ENCODE results near the gene SLC39A12. TPM values are rescaled to one million over a fixed set of nuclear protein-coding genes. Genes with fewer than 3 reads are reported as not detected.
A peak's percentile ranks its signal among the peaks of the same experiment; 100 is the strongest.

Gene SLC39A12
- total and polyA plus RNA-seq, 2 of the 13 experiments (the other 11 are each of a cell fraction or from before 2014, with no cell fraction given) = not detected

DNA sequence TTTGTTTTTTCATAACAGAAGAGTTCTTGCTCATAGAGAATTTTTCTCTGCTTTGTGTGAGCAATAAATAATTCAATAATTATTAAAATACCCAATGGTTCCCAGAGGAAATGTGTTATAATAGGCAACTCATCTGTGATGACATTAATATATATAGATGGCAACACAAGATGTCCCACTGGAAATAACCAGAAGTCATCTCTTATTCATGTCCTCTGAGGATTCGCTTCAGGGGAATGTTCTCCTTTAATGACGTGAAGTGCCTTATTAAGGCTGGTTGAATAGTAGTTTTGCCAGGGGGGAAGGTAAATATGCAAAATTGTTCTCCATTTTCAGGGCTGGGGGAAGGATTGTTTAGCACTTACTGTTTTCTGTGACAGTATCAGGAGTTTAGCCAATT is 3.1 kb downstream of the SLC39A12 start (continued):
- TF ChIP-seq TCF7 (IDR thresholded peaks at IDR 0.05; ENCODE audit: low read depth) = no peak

DNA sequence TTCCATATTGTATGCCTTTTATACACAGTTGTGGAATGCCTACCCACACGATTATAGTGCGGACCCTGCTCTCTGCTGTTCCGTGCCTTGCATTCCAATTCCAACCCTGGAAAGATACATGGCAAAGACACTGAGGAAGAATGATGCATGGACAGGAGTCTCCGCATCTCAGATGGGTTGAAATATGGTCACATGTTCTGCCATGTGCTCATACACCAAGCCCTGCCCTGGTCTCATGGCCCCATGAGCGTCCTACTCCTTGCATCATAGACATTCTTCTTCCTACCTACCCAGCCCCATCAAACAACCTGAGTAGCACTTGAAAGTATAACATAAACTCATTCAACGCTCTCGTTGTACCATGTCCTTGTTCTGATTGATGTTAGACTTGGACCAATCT is 6.3 kb downstream of the SLC39A12 start:
- H4K20me1 ChIP-seq (ENCODE audit: insufficient read depth, low read length) = no peaks in the 10 kb centered on the region
- H3K4me2 ChIP-seq (ENCODE audit: low read depth, low read length) = no peak overlapping the region
- no peak overlapping the region for H3K4me3 ChIP-seq (replicated peaks in 1 of 3; ENCODE audit: insufficient read depth in 1 of 3, low read depth in 2 of 3, low read length in 3 of 3)
- in situ Hi-C loops (cut with HindIII; ENCODE audit: extremely low pct_ligation_motif_present, low pct_unique_long_range_greater_than_20kb) = no loop called here
- H3K36me3 ChIP-seq (replicated peaks in 1 of 2; ENCODE audit: control insufficient read depth in 1 of 2, insufficient read depth in 2 of 2, low read length in 2 of 2) = no peaks in the 10 kb centered on the region
- H3K9ac ChIP-seq (ENCODE audit: insufficient read depth, low read depth, low read length) = no peak overlapping the region
- no peaks in the 10 kb centered on the region for H3K9me3 ChIP-seq (ENCODE audit: low read length)
- ATAC-seq (no peak), DNase-seq (ENCODE audit: low spot score) (no peak), FAIRE-seq (no peak)
- BruUV-seq (replicated peaks) = no TSS peak
- no peak for TF ChIP-seq ZNF12 (CRISPR knock-in tag; IDR thresholded peaks at IDR 0.05)
- TF ChIP-seq, protein P1, sequence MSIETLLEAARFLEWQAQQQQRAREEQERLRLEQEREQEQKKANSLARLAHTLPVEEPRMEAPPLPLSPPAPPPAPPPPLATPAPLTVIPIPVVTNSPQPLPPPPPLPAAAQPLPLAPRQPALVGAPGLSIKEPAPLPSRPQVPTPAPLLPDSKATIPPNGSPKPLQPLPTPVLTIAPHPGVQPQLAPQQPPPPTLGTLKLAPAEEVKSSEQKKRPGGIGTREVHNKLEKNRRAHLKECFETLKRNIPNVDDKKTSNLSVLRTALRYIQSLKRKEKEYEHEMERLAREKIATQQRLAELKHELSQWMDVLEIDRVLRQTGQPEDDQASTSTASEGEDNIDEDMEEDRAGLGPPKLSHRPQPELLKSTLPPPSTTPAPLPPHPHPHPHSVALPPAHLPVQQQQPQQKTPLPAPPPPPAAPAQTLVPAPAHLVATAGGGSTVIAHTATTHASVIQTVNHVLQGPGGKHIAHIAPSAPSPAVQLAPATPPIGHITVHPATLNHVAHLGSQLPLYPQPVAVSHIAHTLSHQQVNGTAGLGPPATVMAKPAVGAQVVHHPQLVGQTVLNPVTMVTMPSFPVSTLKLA (IDR thresholded peaks at IDR 0.05) = peak; percentile 92
- H3K79me2 ChIP-seq (ENCODE audit: insufficient read depth, low read length) = no peaks in the 10 kb centered on the region
- intact Hi-C loops (cut with micrococcal nuclease; ENCODE audit: unreplicated experiment) = no loop called here
- WGBS (ENCODE audit: low lambda C conversion rate) = 8% methylated on average over 7 of the region's 7 CpGs
- no peaks in the 10 kb centered on the region for H3K4me1 ChIP-seq (ENCODE audit: insufficient read depth, low read length)
- H2AFZ ChIP-seq (ENCODE audit: low read length) = no peak overlapping the region
- no peak overlapping the region for H3K27ac ChIP-seq (ENCODE audit: extremely low read length, insufficient read depth, low read length)
- ChIA-PET CTCF (ENCODE audit: low intra/inter-chr PET ratio, low total read pairs) (no interaction called here), POLR2A (no interaction called here)
- peaks cover 0 to 17% of the 10 kb centered on the region in 2 experiments; a peak in 3 of 5 replicates for H3K27me3 ChIP-seq (ENCODE audit: control insufficient read depth in 1 of 2, insufficient read depth in 2 of 2, low read length in 2 of 2)

DNA sequence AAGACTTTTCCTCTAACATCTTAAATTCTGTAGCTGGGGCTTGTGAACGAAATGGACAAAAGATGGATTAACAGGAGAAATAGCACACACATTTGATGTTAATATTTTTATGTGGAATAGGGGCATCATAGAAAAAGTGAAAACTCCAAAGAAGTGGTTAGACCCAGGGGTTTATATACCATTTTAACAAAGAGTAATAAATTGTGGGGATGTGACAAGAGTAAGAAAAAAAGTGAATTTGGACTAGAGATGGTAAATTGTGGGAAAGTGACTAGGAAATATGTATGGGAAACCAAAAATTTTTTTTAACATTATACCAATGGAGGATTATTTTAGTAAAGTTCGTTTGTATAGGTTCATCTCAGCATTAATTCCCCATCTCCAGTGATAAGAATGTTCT is 8.2 kb downstream of the SLC39A12 start:
- ATAC-seq = no peak
- TF ChIP-seq CBX5 (CRISPR knock-in tag; IDR thresholded peaks at IDR 0.05; ENCODE audit: borderline replicate concordance) (no peak), AGO2 (optimal IDR thresholded peaks at IDR 0.05; ENCODE audit: low read depth, low read length) (no peak), ZNF256 (CRISPR knock-in tag; conservative IDR thresholded peaks at IDR 0.05) (no peak), ZSCAN12 (CRISPR knock-in tag; IDR thresholded peaks at IDR 0.05) (no peak)
- TF ChIP-seq, protein P2, sequence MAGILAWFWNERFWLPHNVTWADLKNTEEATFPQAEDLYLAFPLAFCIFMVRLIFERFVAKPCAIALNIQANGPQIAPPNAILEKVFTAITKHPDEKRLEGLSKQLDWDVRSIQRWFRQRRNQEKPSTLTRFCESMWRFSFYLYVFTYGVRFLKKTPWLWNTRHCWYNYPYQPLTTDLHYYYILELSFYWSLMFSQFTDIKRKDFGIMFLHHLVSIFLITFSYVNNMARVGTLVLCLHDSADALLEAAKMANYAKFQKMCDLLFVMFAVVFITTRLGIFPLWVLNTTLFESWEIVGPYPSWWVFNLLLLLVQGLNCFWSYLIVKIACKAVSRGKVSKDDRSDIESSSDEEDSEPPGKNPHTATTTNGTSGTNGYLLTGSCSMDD (CRISPR knock-in tag; IDR thresholded peaks at IDR 0.05) = no peak
- no peaks in the 10 kb centered on the region for H3K4me1 ChIP-seq (ENCODE audit: insufficient read depth, low read length)
- no peak overlapping the region for H3K4me2 ChIP-seq (ENCODE audit: low read depth, low read length)
- H2AFZ ChIP-seq (ENCODE audit: low read length) = no peak overlapping the region
- intact Hi-C loops (cut with micrococcal nuclease; ENCODE audit: unreplicated experiment) = no loop called here
- CTCF ChIA-PET (ENCODE audit: low intra/inter-chr PET ratio, low total read pairs) = no interaction called here
- H3K9me3 ChIP-seq (ENCODE audit: low read length) = no peaks in the 10 kb centered on the region
- peaks cover 2 to 14% of the 10 kb centered on the region in 2 experiments; a peak in 3 of 5 replicates for H3K27me3 ChIP-seq (ENCODE audit: control insufficient read depth in 1 of 2, insufficient read depth in 2 of 2, low read length in 2 of 2)
- H3K9ac ChIP-seq (ENCODE audit: insufficient read depth, low read depth, low read length) = no peak overlapping the region
- no peak for DNase-seq (ENCODE audit: low spot score)
- in situ Hi-C loops (cut with HindIII; ENCODE audit: extremely low pct_ligation_motif_present, low pct_unique_long_range_greater_than_20kb) = no loop called here
- BruUV-seq (replicated peaks) = no TSS peak
- H4K20me1 ChIP-seq (ENCODE audit: insufficient read depth, low read length) = no peaks in the 10 kb centered on the region
- FAIRE-seq = no peak
- WGBS (ENCODE audit: low lambda C conversion rate) = 2% methylated on average over 2 of the region's 2 CpGs
- no peak overlapping the region for H3K4me3 ChIP-seq (replicated peaks in 1 of 3; ENCODE audit: insufficient read depth in 1 of 3, low read depth in 2 of 3, low read length in 3 of 3)
- no peak overlapping the region for H3K27ac ChIP-seq (ENCODE audit: extremely low read length, insufficient read depth, low read length)
- H3K36me3 ChIP-seq (replicated peaks in 1 of 2; ENCODE audit: control insufficient read depth in 1 of 2, insufficient read depth in 2 of 2, low read length in 2 of 2) = no peaks in the 10 kb centered on the region
- POLR2A ChIA-PET = no interaction called here
- no peaks in the 10 kb centered on the region for H3K79me2 ChIP-seq (ENCODE audit: insufficient read depth, low read length)

All from HepG2 (cell line).